Measurements from ENCODE around the gene FSIP1.

FSIP1 gene

DNA sequence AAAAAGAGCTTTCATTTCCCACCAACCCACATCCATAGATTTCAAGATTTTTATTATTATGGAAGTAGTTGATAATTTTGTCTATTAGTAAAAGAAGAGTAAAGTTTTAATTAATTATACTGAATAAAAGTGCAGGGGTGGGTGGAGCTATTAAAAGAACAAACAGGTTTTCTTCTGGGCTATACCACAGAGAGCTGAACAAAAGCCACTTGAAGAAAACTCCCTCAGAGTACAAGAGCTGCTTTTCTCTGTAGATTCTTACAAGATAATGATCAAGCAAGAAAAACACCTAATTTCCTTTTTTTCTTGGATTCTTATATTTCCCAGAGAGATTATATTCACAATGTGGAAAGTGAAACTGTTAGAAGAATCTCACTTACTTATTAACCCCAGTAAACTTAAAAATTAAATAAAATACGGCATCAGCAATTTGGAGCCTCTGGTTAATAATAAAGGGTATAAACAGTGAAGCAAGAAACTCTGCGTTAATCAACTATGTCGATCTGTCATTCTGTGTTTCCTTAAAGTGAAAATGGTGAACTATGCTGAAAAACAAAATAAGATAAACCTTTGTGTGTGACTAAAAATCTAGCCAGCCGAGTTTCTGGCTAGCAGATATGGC lies 116.9 kb downstream of the FSIP1 start:
- Histone ChIP-seq H3K9ac (ENCODE audit: low read length) (no peak overlapping the region), H4K20me1 (ENCODE audit: insufficient read depth, low read length) (no peaks in the 10 kb centered on the region), H3K4me3 (ENCODE audit: low read depth, low read length, poor library complexity, severe bottlenecking) (no peak overlapping the region), H3K27ac (ENCODE audit: low read depth, low read length, poor library complexity, severe bottlenecking) (no peak overlapping the region), H3K4me1 (ENCODE audit: insufficient read depth, low read length, severe bottlenecking) (no peaks in the 10 kb centered on the region), H3F3A (ENCODE audit: insufficient read depth, low read length) (no peaks in the 10 kb centered on the region), H3K4me2 (ENCODE audit: low read length) (no peak overlapping the region), H3K9me2 (ENCODE audit: low read depth, low read length) (no peaks in the 10 kb centered on the region), H3K27me3 (ENCODE audit: insufficient read depth, low read length) (no peaks in the 10 kb centered on the region), H3K36me3 (ENCODE audit: insufficient read depth, low read length) (no peaks in the 10 kb centered on the region), H3K9me3 (ENCODE audit: low read length) (no peaks in the 10 kb centered on the region), H3K79me2 (ENCODE audit: insufficient read depth, low read length) (no peaks in the 10 kb centered on the region), H2AFZ (ENCODE audit: low read length) (no peak overlapping the region)
- TF ChIP-seq, protein P1, sequence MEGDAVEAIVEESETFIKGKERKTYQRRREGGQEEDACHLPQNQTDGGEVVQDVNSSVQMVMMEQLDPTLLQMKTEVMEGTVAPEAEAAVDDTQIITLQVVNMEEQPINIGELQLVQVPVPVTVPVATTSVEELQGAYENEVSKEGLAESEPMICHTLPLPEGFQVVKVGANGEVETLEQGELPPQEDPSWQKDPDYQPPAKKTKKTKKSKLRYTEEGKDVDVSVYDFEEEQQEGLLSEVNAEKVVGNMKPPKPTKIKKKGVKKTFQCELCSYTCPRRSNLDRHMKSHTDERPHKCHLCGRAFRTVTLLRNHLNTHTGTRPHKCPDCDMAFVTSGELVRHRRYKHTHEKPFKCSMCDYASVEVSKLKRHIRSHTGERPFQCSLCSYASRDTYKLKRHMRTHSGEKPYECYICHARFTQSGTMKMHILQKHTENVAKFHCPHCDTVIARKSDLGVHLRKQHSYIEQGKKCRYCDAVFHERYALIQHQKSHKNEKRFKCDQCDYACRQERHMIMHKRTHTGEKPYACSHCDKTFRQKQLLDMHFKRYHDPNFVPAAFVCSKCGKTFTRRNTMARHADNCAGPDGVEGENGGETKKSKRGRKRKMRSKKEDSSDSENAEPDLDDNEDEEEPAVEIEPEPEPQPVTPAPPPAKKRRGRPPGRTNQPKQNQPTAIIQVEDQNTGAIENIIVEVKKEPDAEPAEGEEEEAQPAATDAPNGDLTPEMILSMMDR (IDR thresholded peaks at IDR 0.05; ENCODE audit: low read length) = no peak
- TF ChIP-seq EZH2 (IDR thresholded peaks at IDR 0.05; ENCODE audit: borderline replicate concordance, low read length) = no peak

DNA sequence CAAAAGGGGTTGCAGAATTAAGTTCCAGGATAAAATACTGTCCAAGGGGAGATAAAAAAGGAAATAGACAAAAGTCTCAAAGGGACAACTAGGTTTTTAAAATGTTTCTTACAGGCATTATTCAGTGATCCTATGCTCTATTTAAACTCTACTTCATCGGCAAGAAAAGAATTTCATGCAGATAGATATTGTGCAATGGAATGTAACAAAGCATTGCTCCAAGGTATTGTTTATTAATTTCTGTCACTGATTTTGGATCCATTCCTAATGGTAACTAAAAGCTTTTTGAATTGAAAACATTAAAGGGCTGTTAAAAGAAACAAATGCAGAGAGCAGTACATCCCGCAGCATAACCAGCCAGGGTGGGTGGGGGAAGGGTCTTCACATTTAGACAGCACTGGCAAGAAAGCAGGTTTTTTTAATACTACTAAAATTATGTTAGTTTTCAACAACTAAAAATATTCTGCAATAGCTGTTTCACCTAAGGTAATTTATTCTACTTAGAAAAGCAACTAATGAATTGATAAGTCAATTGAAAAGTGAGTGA lies 118.9 kb downstream of the FSIP1 start:
- Histone ChIP-seq H3K27me3 (ENCODE audit: insufficient read depth, low read length) (no peaks in the 10 kb centered on the region), H2AFZ (ENCODE audit: low read length) (no peak overlapping the region), H3K9ac (ENCODE audit: low read length) (no peak overlapping the region), H3K27ac (ENCODE audit: low read depth, low read length, poor library complexity, severe bottlenecking) (no peak overlapping the region), H3K9me2 (ENCODE audit: low read depth, low read length) (no peaks in the 10 kb centered on the region), H3K4me3 (ENCODE audit: low read depth, low read length, poor library complexity, severe bottlenecking) (no peak overlapping the region), H3K4me1 (ENCODE audit: insufficient read depth, low read length, severe bottlenecking) (no peaks in the 10 kb centered on the region), H3K79me2 (ENCODE audit: insufficient read depth, low read length) (no peaks in the 10 kb centered on the region), H3K36me3 (ENCODE audit: insufficient read depth, low read length) (no peaks in the 10 kb centered on the region), H3F3A (ENCODE audit: insufficient read depth, low read length) (no peaks in the 10 kb centered on the region), H3K9me3 (ENCODE audit: low read length) (no peaks in the 10 kb centered on the region), H4K20me1 (ENCODE audit: insufficient read depth, low read length) (no peaks in the 10 kb centered on the region), H3K4me2 (ENCODE audit: low read length) (no peak overlapping the region)
- TF ChIP-seq, protein P1 (IDR thresholded peaks at IDR 0.05; ENCODE audit: low read length) = no peak
- TF ChIP-seq EZH2 (IDR thresholded peaks at IDR 0.05; ENCODE audit: borderline replicate concordance, low read length) = no peak

- Histone ChIP-seq H3K9me3 (ENCODE audit: low read length) (no peaks in the 10 kb centered on the region), H3K4me3 (ENCODE audit: low read depth, low read length, poor library complexity, severe bottlenecking) (no peak overlapping the region), H3K4me1 (ENCODE audit: insufficient read depth, low read length, severe bottlenecking) (no peaks in the 10 kb centered on the region), H3K27ac (ENCODE audit: low read depth, low read length, poor library complexity, severe bottlenecking) (no peak overlapping the region), H3K4me2 (ENCODE audit: low read length) (no peak overlapping the region), H3F3A (ENCODE audit: insufficient read depth, low read length) (no peaks in the 10 kb centered on the region), H3K9me2 (ENCODE audit: low read depth, low read length) (no peaks in the 10 kb centered on the region), H2AFZ (ENCODE audit: low read length) (no peak overlapping the region), H3K36me3 (ENCODE audit: insufficient read depth, low read length) (no peaks in the 10 kb centered on the region), H3K27me3 (ENCODE audit: insufficient read depth, low read length) (no peaks in the 10 kb centered on the region), H3K9ac (ENCODE audit: low read length) (no peak overlapping the region), H3K79me2 (ENCODE audit: insufficient read depth, low read length) (no peaks in the 10 kb centered on the region), H4K20me1 (ENCODE audit: insufficient read depth, low read length) (no peaks in the 10 kb centered on the region)
- TF ChIP-seq, protein P1 (IDR thresholded peaks at IDR 0.05; ENCODE audit: low read length) = no peak
- no peak for TF ChIP-seq EZH2 (IDR thresholded peaks at IDR 0.05; ENCODE audit: borderline replicate concordance, low read length)
Observed at GRCh38 chr15:39661776-39662175, 120.9 kb downstream of the FSIP1 start.
